ENCODE measurements around the gene CNPY1.

The CNPY1 gene

GRCh38 chr7:155513543-155514285, 32.6 kb downstream of the CNPY1 start:
- FAIRE-seq (no peak), DNase-seq (ENCODE audit: low spot score) (no peak)

GRCh38 chr7:155512246-155512887, 34.0 kb downstream of the CNPY1 start:
- DNase-seq (ENCODE audit: low spot score) (no peak), FAIRE-seq (no peak)

DNA sequence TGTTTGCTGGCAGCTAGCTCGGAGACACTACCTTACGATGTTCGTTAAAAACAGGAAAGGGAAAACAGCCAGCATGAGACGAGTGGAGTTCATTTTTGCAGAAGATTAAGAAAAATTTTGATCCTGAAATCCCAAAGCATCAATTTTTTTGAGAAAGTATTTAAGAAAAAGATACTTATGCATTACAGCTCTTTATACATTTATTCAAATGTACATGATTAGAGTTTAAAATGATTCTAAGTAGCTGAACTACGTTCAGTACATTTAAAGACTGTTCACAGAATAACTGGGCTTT, 34.7 kb downstream of the CNPY1 start:
- DNase-seq (ENCODE audit: low spot score) = no peak
- no peak for FAIRE-seq

GRCh38 chr7:155510975-155511701, 35.2 kb downstream of the CNPY1 start:
- FAIRE-seq = no peak
- DNase-seq (ENCODE audit: low spot score) = no peak

GRCh38 chr7:155509725-155510551, 36.4 kb downstream of the CNPY1 start:
- FAIRE-seq (no peak), DNase-seq (ENCODE audit: low spot score) (no peak)

- FAIRE-seq (no peak), DNase-seq (ENCODE audit: low spot score) (no peak)
Observed at GRCh38 chr7:155509359-155509724, 37.0 kb downstream of the CNPY1 start.

DNA sequence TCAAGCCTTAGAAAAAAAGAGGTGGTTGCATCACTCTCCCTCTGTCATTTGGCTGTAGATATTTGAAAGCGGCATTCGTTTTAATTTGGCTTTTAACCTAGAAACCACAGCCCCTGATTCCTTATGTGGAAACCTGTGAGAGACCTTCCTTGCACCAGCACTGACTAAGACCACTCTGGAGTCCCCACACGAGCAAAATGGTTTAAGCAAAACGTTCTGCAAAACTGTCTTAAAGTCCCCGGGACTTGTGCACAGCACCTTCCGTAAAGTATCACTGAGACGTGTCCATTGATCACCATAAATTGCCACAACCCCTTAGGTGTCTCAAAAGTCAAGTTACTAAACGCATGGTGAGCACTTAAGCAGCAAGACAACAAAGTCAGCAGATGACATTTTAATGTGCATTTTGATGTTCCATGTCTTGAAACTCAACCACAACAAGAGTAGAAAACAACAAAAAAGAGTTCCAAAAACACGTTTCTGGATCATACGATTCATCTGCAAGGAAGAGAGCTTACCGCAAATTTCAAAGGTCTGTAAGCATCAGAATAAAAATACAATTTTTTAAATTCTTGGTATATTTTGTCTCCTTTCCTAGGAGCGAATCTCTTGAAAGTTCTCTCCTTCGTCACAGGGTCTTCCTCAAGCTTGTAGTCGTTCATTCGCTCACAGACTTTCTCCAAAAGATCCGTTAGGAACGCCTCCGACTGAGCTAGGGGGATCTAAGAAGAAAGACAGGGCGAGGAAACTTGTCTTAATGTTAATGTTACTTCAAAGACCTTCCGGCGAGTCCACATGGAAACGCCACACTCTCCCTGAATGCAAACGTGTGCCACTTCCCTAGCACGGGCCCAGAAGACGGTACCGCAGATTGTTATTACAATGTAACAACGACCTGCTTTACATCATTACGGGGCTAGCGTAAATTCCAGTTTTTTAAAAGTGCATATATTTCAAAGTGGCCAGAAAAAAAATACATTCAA, 37.7 kb downstream of the CNPY1 start:
- no peak for DNase-seq (ENCODE audit: low spot score)
- FAIRE-seq = no peak

DNA sequence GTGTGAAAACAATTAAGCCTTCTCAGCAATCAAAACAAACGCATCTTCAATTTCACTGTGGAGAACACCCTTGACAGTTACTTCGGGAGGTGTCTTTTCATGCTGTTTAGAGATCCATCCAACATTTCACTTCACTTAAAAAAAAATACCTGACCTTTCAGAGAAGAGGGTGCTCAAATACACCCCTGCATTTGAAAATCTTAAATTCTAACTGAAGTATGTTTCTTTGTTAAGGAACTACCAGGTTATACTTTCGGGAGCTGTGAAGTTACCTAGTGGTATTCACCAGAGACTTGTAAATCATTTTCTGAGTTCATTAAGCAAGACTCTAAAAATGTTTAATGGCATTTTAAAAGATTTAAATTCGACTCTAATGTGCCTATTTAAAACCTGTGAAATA, 38.8 kb downstream of the CNPY1 start:
- FAIRE-seq (no peak), DNase-seq (ENCODE audit: low spot score) (no peak)

DNA sequence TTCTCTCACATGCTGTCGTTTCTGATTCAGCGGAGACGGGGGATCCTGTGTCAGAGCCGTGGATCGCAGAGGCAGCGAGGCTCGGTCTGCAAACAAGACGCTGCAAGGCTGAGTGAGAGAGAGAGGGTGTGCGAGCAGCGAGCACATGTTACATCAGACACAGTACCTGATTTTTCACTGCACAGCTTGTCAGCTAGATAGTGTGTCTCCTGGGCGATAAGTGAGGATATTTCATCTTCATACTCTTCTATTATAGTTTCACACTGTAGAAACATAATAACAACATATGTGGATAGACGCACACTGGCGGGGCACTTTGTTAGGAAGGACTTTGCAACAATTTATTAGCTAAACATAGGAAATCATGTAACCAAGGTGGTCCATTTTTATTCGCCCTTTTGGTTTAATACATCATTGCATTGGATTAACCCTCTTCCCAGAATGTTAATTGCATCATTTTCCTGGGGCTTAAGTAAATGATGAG, 39.5 kb downstream of the CNPY1 start:
- DNase-seq (ENCODE audit: low spot score) (no peak), FAIRE-seq (no peak)

GRCh38 chr7:155505422-155505793, 41.0 kb downstream of the CNPY1 start:
- DNase-seq (ENCODE audit: low spot score) = no peak
- no peak for FAIRE-seq

- no peak for DNase-seq (ENCODE audit: low spot score)
- FAIRE-seq = no peak
Observed at GRCh38 chr7:155497149-155497901, 49.0 kb downstream of the CNPY1 start.

DNA sequence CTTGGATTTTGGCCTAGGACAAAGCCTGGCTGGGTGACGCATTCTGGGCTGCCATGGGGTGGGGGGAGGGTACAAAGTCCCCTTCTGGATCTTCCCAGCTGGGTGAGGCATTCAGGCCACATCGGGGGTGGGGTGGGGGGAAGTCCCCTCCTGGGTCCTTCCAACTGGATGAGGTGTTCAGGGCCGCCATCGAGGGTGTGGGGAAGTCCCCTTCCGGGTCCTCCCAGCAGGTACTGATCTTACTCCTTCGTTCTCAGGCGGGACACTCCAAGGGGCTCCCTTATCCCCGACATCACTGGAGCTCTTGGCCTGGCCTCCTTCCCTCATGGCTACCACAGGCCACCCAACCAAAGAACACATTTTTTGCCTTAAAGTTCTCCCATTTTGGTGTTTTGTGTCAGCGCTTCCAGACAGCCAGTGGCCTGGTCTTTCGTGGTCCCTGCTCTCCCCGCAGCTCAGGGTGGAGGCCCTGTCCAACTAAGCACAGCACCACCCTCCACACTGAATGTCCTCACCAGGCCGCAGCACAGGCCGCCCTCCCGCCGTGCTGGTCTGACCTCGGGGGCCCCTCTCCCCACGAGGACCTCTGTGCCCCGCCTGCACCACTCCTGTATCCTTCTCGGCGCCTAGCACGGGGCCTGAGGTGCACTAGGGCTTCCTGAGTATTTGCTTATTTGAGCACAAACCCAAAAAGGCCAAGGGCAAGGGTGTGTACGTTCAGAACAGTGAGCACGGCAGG, 49.9 kb downstream of the CNPY1 start:
- DNase-seq (ENCODE audit: low spot score) (no peak), FAIRE-seq (no peak)

DNA sequence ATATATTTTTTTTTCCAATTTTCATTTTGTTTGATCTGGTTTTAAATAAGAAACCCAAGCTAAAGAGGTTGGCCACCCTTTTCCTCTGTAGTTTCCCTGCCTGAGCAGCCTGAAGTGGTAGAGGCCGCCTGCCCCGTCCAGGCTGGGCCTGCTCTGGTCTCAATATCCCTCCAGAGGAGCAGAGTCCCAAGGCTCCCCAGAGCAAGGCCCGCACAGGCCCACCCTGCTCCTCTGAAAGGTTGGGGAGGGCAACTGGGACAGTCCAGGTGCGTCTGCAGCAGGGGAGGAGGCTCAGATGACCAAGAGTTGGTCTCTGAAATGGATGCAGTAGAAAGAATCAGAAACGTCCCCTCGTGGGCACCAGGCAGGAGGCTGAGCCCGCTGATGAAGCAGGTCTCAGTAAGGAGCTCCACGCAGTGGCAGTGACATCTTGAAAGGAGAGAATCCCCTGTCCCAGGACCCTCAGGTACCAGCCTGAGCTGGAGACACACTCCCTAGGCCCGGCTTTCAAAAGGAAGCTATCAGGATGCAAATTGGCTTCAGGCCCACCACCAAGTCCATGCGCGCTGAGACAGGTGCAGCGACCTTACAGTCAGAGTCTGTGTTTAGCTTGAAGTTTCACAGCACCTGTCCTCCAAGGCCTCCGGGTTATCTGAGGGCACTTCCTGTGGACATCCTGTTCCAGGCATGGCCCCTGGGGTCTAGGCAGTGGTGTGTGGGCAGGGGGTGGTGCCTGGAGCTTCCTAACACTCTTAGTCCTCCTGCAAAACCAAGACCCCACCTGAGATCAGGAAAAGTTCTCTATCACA, 50.7 kb downstream of the CNPY1 start:
- no peak for DNase-seq (ENCODE audit: low spot score)
- FAIRE-seq = no peak

DNA sequence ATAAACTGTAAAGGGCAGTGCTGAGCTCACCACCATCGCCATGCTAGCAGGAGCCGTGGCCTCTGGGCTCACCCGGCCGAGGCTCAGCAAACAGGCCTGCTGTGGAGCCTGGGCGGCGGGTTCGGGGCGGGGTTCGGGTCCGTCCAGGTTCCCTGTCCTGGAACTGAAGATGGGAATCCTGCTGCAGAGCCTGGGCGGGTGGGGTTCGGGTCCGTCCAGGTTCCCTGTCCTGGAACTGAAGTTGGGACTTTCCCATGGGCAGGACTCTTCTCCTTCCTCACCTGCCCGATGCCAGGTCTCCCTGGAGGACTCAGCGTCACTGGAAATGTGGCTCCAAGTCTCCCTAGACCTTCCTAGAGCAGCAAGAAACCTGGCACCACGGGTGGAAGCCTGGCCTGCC, 51.8 kb downstream of the CNPY1 start:
- no peak for FAIRE-seq
- DNase-seq (ENCODE audit: low spot score) = no peak

DNA sequence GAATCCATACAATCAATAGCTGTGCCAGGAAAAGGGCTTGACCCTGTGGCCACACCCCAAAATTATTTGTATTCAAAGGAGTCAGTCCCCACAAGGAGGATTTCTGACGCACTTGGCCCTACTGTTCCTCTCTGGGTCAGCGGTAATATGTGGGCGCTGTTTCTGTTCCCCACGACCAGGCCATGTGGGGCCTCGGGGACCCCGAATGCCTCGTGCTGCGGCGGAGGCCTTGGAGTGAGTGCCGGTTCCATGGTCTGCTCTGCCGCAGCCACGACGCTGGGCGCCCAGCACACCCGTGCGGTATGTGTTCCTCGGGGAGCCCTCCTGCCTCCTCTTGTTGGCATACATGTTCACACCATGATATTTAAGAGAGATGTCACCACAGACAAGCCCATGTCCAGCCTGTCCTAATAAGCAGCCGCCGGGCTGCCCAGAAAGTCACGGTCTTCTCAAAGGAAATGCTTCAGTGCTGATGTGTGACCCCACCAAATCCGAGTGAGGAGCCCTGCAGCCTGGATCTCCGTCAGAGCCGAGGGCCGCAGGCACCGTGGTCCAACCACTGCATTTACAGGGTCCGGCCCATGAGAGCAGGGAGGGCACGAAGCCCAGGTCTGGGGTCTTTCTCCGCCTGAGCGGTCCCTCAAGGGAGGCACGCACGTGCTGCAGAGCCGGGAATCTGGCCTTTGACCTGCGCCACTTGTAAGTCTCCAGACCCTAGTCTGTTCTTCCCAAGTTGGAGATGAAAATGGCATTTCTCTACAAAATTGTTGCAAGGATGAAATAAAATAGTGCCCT, 52.4 kb downstream of the CNPY1 start:
- FAIRE-seq = no peak
- DNase-seq (ENCODE audit: low spot score) = no peak

- no peak for FAIRE-seq
- DNase-seq (ENCODE audit: low spot score) = no peak
Observed at GRCh38 chr7:155491812-155492211, 54.5 kb downstream of the CNPY1 start.
